OCI-LY7 (cell line): Measurements from ENCODE around the gene ACSF2. TPM values are rescaled to one million over a fixed set of nuclear protein-coding genes. Genes with fewer than 3 reads are reported as not detected.

ENCODE experiments used
- BruUV-seq: library from RNA; stranded (reverse); fragments of 400-500 nt; replicated peaks from 2 replicates; lab custom pipeline; 2021; lab: Mats Ljungman, UMichigan
- CTCF ChIA-PET: fragments of 300-600 bp; sonication (Branson Sonifier 250); formaldehyde crosslinking; loops from one replicate; lab custom pipeline; 2022; ENCODE audit warnings: antibody characterized with exemption; ENCODE audit not compliant: unreplicated experiment; lab: Charles Lee
- POLR2A ChIA-PET: fragments of 300-600 bp; sonication (Branson Sonifier 250); formaldehyde crosslinking; loops from one replicate; lab custom pipeline; 2022; ENCODE audit warnings: antibody characterized with exemption; lab: Charles Lee
- DNase-seq: peaks from one replicate; pipeline ENCODE4 v3.0.0-alpha.2; 2015; ENCODE audit warnings: low spot score
- H2AFZ ChIP-seq: fragments of 200-600 bp; sonication (generic), shearing (Covaris generic); 2 replicates; pipeline ENCODE4 v1.6.1; 2014; ENCODE audit warnings: mild to moderate bottlenecking, antibody characterized with exemption, low read length, moderate library complexity
- H3K27ac ChIP-seq: fragments of 200-600 bp; sonication (generic); 2 replicates; pipeline ENCODE4 v1.5.1; 2014; ENCODE audit warnings: mixed run types, low read depth, mild to moderate bottlenecking, moderate library complexity, low read length, inconsistent platforms; ENCODE audit not compliant: poor library complexity, severe bottlenecking
- H3K36me3 ChIP-seq: fragments of 200-600 bp; sonication (generic); 2 replicates; pipeline ENCODE4 v1.6.1; 2014; ENCODE audit warnings: mild to moderate bottlenecking, antibody characterized with exemption, low read length, moderate library complexity, mixed read lengths; ENCODE audit not compliant: insufficient read depth
- H3K4me1 ChIP-seq: fragments of 200-600 bp; sonication (generic); 2 replicates; pipeline ENCODE4 v1.5.1; 2014; ENCODE audit warnings: mild to moderate bottlenecking, low read length; ENCODE audit not compliant: insufficient read depth, poor library complexity, severe bottlenecking
- H3K4me2 ChIP-seq: fragments of 200-600 bp; sonication (generic); 2 replicates; pipeline ENCODE4 v1.6.1; 2014; ENCODE audit warnings: mild to moderate bottlenecking, low read length
- H3K4me3 ChIP-seq: fragments of 200-600 bp; sonication (generic); 2 replicates; pipeline ENCODE4 v1.5.1; 2014; ENCODE audit warnings: mild to moderate bottlenecking, low read depth, low read length; ENCODE audit not compliant: poor library complexity, severe bottlenecking
- H3K79me2 ChIP-seq: fragments of 200-600 bp; sonication (generic); 2 replicates; pipeline ENCODE4 v1.6.1; 2016; ENCODE audit warnings: low read depth, mild to moderate bottlenecking, low read length, moderate library complexity, mixed read lengths; ENCODE audit not compliant: insufficient read depth
- H3K9me2 ChIP-seq: fragments of 200-600 bp; sonication (generic); 2 replicates; pipeline ENCODE4 v1.6.1; 2016; ENCODE audit warnings: mild to moderate bottlenecking, low read length, mixed read lengths; ENCODE audit not compliant: insufficient read depth
- H3K9me3 ChIP-seq: fragments of 200-600 bp; sonication (generic); 2 replicates; pipeline ENCODE4 v1.6.1; 2014; ENCODE audit warnings: mild to moderate bottlenecking, mixed run types, low read length, mixed read lengths
- H4K20me1 ChIP-seq: fragments of 200-600 bp; sonication (generic); 2 replicates; pipeline ENCODE4 v1.6.1; 2014; ENCODE audit warnings: mild to moderate bottlenecking, antibody characterized with exemption, low read length, moderate library complexity, mixed read lengths; ENCODE audit not compliant: insufficient read depth
- CTCF ChIP-seq: fragments of 200-600 bp; sonication (generic); conservative IDR thresholded peaks from 2 replicates; pipeline ENCODE4 v1.5.1; 2014; ENCODE audit warnings: mild to moderate bottlenecking, antibody characterized with exemption, low read length, moderate library complexity, mixed read lengths
- EZH2phosphoT487 ChIP-seq: fragments of 200-600 bp; sonication (generic); IDR thresholded peaks from 2 replicates; pipeline ENCODE4 v1.6.1; 2018; ENCODE audit warnings: low read depth, borderline replicate concordance, mild to moderate bottlenecking, mixed run types, antibody characterized with exemption, low read length, moderate library complexity, mixed read lengths
- intact Hi-C: fragments of 100-400 bp; cut with micrococcal nuclease; formaldehyde crosslinking; loops from one replicate; pipeline ENCODE4 v1.10.0; 2022; ENCODE audit not compliant: unreplicated experiment
- total RNA-seq, 2 experiments: library from RNA; depleted of rRNA in 1 of 2; stranded (reverse); fragments of >200 nt in 1 of 2; shearing (Covaris generic) in 1 of 2; gene quantifications; 2 replicates each; pipeline ENCODE4 v1.2.3, GENCODE V29; 2014 to 2022

ACSF2 gene
- total RNA-seq, 2 experiments from 2014 or later = 38.6 to 42.7 TPM

GRCh38 chr17:50444841-50445715 is 19.1 kb downstream of the ACSF2 start:
- intact Hi-C loops = no loop called here
- BruUV-seq = no TSS peak
- ChIA-PET POLR2A (interaction anchor here (2.2 kb wide), 1 partner anchor 13 kb away, joined by 7 read pairs; no protein-coding TSS in a partner anchor), CTCF (no interaction called here)
- Histone ChIP-seq H2AFZ (no peak overlapping the region), H3K9me3 (no peaks in the 10 kb centered on the region), H3K4me2 (no peak overlapping the region), H3K4me1 (no peaks in the 10 kb centered on the region), H4K20me1 (no peaks in the 10 kb centered on the region), H3K36me3 (no peaks in the 10 kb centered on the region), H3K79me2 (no peaks in the 10 kb centered on the region), H3K4me3 (no peak overlapping the region), H3K9me2 (no peaks in the 10 kb centered on the region), H3K27ac (no peak overlapping the region)
- TF ChIP-seq CTCF (no peak), EZH2phosphoT487 (no peak)
- DNase-seq = no peak

- CTCF ChIA-PET = no interaction called here
- H3K4me2 ChIP-seq = no peak overlapping the region
- H2AFZ ChIP-seq = no peak overlapping the region
These were observed 19.8 kb downstream of the ACSF2 start for GRCh38 chr17:50445730-50446325.

GRCh38 chr17:50447870-50448595 is 22.0 kb downstream of the ACSF2 start:
- no peaks in the 10 kb centered on the region for H3K9me2 ChIP-seq
- BruUV-seq = no TSS peak

More at GRCh38 chr17:50445730-50446325, 19.8 kb downstream of the ACSF2 start:
- DNase-seq = no peak
- intact Hi-C loops = no loop called here
- no peaks in the 10 kb centered on the region for H4K20me1 ChIP-seq
- no peaks in the 10 kb centered on the region for H3K36me3 ChIP-seq
- H3K4me3 ChIP-seq = no peak overlapping the region
- BruUV-seq = no TSS peak
- no peaks in the 10 kb centered on the region for H3K9me2 ChIP-seq
- H3K4me1 ChIP-seq = no peaks in the 10 kb centered on the region
- no peaks in the 10 kb centered on the region for H3K9me3 ChIP-seq
- no peak for TF ChIP-seq EZH2phosphoT487
- no peaks in the 10 kb centered on the region for H3K79me2 ChIP-seq
- no peak overlapping the region for H3K27ac ChIP-seq
- POLR2A ChIA-PET = interaction anchor here (0.6 to 2.2 kb wide), 2 partner anchors 14 to 59 kb away, joined by 3 to 7 read pairs; no protein-coding TSS in a partner anchor

More at GRCh38 chr17:50447870-50448595, 22.0 kb downstream of the ACSF2 start:
- no peak overlapping the region for H3K4me3 ChIP-seq
- no peak overlapping the region for H3K27ac ChIP-seq
- H3K4me2 ChIP-seq = no peak overlapping the region
- no peaks in the 10 kb centered on the region for H4K20me1 ChIP-seq
- ChIA-PET POLR2A (no interaction called here), CTCF (interaction anchor here (0.5 kb wide), 1 partner anchor 36 kb away, joined by 15 read pairs; no protein-coding TSS in a partner anchor)
- no peaks in the 10 kb centered on the region for H3K9me3 ChIP-seq
- TF ChIP-seq CTCF (no peak), EZH2phosphoT487 (no peak)
- H2AFZ ChIP-seq = no peak overlapping the region
- no peak for DNase-seq
- intact Hi-C loops = no loop called here
- H3K36me3 ChIP-seq = no peaks in the 10 kb centered on the region
- H3K79me2 ChIP-seq = no peaks in the 10 kb centered on the region
- no peaks in the 10 kb centered on the region for H3K4me1 ChIP-seq
